SH-SY5Y (cell line): ENCODE measurements around the gene NHS.

ENCODE experiments used
- GATA2 ChIP-seq: IDR thresholded peaks from 2 replicates; pipeline ENCODE4 v1.6.1; 2011; ENCODE audit warnings: mild to moderate bottlenecking, low read depth, low read length
- GATA3 ChIP-seq: IDR thresholded peaks from 2 replicates; pipeline ENCODE4 v1.6.1; 2011; ENCODE audit warnings: low read depth, mild to moderate bottlenecking, low read length, moderate library complexity

NHS gene

DNA sequence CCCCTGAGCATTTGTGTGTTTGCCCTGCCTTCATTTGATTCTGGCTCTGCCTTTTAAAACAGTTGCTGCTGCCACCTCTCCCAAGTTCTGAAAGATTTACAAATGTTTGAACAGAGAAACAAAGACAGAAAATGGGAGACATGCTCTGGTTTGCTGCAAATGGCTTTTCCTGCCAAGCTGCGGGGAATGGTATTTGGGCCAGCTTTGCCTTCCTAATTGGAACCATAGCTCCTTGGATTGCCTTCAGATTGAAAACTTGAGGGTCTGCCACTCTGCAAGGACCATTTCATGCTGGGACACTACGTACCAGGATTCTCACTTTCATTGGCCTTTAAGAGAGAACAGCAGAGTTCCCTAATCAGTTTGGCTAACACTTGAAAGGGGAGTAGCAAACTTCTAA lies 74.9 kb downstream of the NHS start:
- no peak for TF ChIP-seq GATA3

DNA sequence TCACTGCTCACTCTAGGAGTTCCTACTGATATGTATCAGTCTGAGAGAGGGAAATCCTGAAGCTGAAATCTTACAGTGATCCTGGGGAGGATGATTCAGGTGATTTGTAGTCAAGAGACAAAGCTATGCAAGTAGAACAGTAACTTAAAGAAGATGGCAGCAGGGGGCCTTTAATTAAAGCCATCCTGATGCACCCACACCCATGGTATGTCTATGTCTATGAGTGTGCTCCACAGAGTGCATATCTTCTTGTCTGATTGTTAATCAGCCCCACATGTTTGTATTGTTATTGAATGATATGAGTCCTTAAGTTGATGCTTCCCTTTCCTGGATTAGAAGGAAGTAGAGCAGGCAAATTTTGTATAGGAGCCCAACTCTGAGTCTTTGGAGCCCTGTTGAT lies 78.8 kb downstream of the NHS start:
- no peak for TF ChIP-seq GATA3
- no peak for TF ChIP-seq GATA2

DNA sequence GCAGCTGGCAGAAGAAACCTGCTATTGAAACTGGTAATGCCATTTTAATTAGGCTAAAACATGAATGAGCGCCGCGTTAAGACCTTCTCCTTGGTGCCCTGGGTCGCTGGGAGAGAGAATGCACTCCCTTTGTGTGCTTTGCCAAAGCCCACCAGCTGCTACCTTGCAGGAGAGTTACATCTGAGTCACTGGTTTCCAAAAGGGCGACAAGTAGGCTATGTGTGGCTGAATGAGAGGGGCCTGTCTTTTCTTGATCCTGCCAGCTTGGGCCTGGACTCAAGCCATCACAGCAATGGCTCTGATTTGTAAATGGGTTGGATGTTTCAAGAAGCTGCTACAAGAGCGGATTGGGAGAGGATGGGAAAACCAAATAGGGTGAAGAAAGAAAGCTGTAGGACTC lies 81.5 kb downstream of the NHS start:
- TF ChIP-seq GATA2 (no peak), GATA3 (no peak)

DNA sequence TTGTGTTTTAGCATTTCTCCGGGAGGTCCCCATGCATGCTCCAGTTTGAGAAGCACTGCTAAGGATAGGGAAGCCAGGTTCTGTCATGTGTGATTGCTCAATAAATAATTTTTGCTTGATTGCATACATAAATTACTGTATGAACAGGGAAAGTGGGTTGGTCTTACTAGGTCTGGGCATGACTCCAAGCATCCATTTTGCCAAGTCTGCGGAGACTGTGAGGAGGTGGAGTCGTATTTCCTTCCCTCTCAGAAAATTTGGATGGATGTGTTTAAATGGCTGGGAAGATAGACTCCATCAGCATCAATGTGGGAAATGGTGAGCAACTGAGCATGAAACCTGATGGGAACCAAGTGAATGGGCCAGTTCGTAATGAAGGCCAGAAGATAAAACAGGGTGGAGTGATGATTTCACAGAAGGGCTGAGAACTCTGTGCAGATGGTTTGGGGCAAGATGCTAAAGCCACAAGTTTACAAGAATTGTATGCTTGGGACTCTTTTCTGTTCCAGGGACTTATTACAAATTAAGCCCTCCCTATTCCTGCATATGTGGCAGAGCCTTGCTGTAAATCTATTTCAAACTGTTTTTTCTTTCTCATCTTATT lies 84.1 kb downstream of the NHS start:
- TF ChIP-seq GATA2 (no peak), GATA3 (no peak)

- TF ChIP-seq GATA3 = no peak
- no peak for TF ChIP-seq GATA2
These were observed 84.7 kb downstream of the NHS start for GRCh38 chrX:17459661-17460060.

DNA sequence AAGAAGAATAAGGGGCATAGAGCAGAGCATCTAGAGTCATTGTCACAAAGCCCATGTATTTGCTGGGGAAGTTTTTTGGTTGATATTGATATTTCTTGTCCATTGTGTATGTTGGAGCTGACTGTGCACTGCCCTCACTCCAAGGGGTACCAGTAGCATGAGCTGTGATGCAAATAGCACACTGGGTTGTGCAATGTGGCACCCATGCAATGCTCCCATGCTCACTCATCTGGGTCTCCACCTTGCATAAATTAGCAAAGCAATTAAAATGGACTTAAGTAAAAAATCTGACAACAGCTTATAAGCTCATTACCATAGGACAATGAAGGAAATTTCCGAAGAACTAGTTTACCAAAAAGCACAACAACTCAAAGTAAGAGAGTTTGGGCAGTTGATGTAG lies 87.9 kb downstream of the NHS start:
- no peak for TF ChIP-seq GATA3
- TF ChIP-seq GATA2 = no peak

GRCh38 chrX:17464194-17464593 lies 89.2 kb downstream of the NHS start:
- TF ChIP-seq GATA3 (no peak), GATA2 (no peak)

- TF ChIP-seq GATA3 (no peak), GATA2 (no peak)
These were observed 90.2 kb downstream of the NHS start for GRCh38 chrX:17465201-17465600.

DNA sequence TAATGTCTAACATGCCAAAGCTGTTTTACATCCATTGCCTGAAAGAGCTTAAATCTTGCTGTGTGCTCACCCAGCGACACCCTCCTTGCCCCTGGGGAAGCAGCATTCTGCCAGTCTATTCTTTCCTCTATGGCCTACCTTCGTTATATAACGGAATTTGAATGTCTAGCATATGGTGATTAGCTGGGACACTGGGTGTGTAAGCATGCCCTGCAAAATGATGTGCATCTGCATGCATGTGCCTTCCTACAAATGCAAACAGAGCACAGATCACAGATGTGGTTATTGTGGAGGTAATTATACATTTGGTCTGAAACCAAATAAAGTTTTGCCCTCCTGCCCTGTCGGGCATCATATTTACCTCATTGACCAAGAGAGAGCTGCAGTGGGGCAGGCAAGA lies 90.8 kb downstream of the NHS start:
- no peak for TF ChIP-seq GATA2
- no peak for TF ChIP-seq GATA3

- TF ChIP-seq GATA3 (no peak), GATA2 (no peak)
These were observed 95.1 kb downstream of the NHS start for GRCh38 chrX:17470136-17470535.

- TF ChIP-seq GATA3 (no peak), GATA2 (no peak)
These were observed 96.1 kb downstream of the NHS start for GRCh38 chrX:17471121-17471520.

- TF ChIP-seq GATA2 (no peak), GATA3 (no peak)
These were observed 96.9 kb downstream of the NHS start for GRCh38 chrX:17471861-17472260.

- no peak for TF ChIP-seq GATA3
- TF ChIP-seq GATA2 = no peak
These were observed 97.4 kb downstream of the NHS start for GRCh38 chrX:17472424-17472823.

DNA sequence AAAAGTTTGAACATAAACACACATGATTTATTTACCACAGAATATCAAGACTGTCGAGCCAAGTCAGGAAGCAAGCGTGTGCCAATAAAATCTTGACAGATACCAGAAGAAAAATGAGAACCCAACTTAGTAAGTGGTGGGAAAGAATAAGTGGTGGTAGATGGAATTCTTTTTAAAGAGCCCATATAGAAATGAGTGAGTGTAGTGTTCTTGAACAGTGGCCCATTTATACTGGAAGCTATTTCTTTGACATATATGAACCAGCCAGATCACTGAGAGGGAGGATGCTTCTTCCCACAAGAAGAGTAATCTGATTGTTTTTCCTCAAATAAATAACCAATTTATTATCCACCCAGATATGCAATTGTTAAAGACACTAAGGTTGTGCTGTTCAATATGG lies 98.0 kb downstream of the NHS start:
- TF ChIP-seq GATA3 (no peak), GATA2 (no peak)

DNA sequence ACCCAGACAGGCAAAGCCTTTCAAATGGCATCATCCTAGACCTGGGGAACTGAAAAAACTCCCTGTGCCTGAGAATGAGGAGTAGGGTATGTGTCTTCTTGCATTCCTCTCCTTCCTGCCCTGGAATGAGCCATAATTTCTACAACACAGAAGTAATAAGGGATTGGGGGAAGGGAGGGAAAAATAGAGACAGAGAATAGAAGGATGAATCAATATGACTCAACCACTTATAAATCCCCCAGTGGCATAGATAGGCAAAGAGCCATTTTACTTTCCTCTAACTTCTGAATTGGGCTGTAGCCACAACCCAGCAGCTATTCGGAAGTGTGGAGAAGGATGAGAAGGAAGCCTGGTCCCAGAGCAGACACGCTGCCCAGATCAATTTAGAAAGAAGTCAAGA lies 99.9 kb downstream of the NHS start:
- TF ChIP-seq GATA3 (no peak), GATA2 (no peak)

- no peak for TF ChIP-seq GATA2
These were observed 100.6 kb downstream of the NHS start for GRCh38 chrX:17475449-17476217.

- no peak for TF ChIP-seq GATA3
- no peak for TF ChIP-seq GATA2
These were observed 101.4 kb downstream of the NHS start for GRCh38 chrX:17476411-17476810.
